Ascending aorta (tissue), 2 donors: ENCODE measurements around the gene FRAS1. TPM values are rescaled to one million over a fixed set of nuclear protein-coding genes. Genes with fewer than 3 reads are reported as not detected.

Experiments used
- DNase-seq, 2 donors: peaks; one replicate each; pipeline ENCODE4 v3.0.0-alpha.2; 2019; ENCODE audit warnings: low spot score in 2 of 2
- H3K27ac ChIP-seq, 2 donors: fragments of 200-600 bp; sonication (generic); one replicate each; pipeline ENCODE4 v1.5.1; 2016 to 2017; ENCODE audit warnings: mild to moderate bottlenecking in 1 of 2
- H3K27me3 ChIP-seq: fragments of 200-600 bp; sonication (generic); one replicate; pipeline ENCODE4 v1.5.1; 2017
- H3K36me3 ChIP-seq, 2 donors: fragments of 200-600 bp; sonication (generic); one replicate each; pipeline ENCODE4 v1.5.1; 2016
- H3K4me1 ChIP-seq, 2 donors: fragments of 200-600 bp; sonication (generic); one replicate each; pipeline ENCODE4 v1.5.1; 2016 to 2017; ENCODE audit warnings: mild to moderate bottlenecking in 1 of 2
- H3K4me3 ChIP-seq, 2 donors: fragments of 200-600 bp; sonication (generic); one replicate each; pipeline ENCODE4 v1.5.1; 2016 to 2017; ENCODE audit warnings: mild to moderate bottlenecking in 1 of 2
- H3K9me3 ChIP-seq, 2 donors: fragments of 200-600 bp; sonication (generic); one replicate each; pipeline ENCODE4 v1.5.1; 2016
- CTCF ChIP-seq, 3 experiments: fragments of 200-600 bp in 2 of 3; fragments of 450-650 bp in 1 of 3; sonication (generic) in 2 of 3; IDR thresholded peaks; one replicate each; pipeline ENCODE4 v1.5.1; 2016 to 2019; ENCODE audit warnings: antibody characterized with exemption in 3 of 3, mild to moderate bottlenecking in 1 of 3, moderate library complexity in 1 of 3
- intact Hi-C: fragments of 100-400 bp; cut with DNase I; formaldehyde crosslinking; loops from one replicate; pipeline ENCODE4 v1.15.1; 2023
- total RNA-seq: library from RNA; depleted of rRNA; stranded (reverse); fragments of >200 nt; gene quantifications from one replicate; pipeline ENCODE4 v1.1.0, GENCODE V29; 2016

Gene FRAS1
- total RNA-seq, 1 donor from 2014 or later, result 0.75 TPM

- no peak overlapping the region for H3K27ac ChIP-seq
- no peaks in the 10 kb centered on the region for H3K9me3 ChIP-seq
- intact Hi-C loops, result no loop called here
- H3K36me3 ChIP-seq, result no peaks in the 10 kb centered on the region
- no peak for DNase-seq
- H3K27me3 ChIP-seq, result no peaks in the 10 kb centered on the region
- no peak for TF ChIP-seq CTCF (IDR thresholded peaks at IDR 0.05)
- no peaks in the 10 kb centered on the region for H3K4me1 ChIP-seq
- H3K4me3 ChIP-seq, result no peak overlapping the region
Measured at GRCh38 chr4:78020677-78021076, 36.4 kb upstream of the FRAS1 start.

DNA sequence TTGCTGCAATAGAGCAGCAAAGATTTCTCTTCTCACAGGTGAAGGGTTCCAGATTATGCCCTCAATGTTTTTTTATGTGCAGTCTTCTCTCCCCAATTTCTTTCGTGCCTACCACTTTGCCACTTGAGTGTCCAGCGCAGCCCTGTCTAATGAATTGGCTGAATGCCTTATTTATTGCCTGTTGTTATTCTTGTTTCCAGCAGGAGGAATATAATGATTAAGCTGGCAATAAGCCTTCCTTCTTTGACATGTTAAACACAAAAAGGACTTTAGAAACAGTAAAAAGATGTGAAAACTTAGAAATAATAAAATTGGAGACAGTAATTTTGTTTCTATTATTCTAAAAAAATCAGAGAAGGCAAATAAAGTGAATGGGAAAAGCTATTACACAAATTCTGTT, 34.6 kb upstream of the FRAS1 start:
- H3K27me3 ChIP-seq, result no peaks in the 10 kb centered on the region
- DNase-seq, result no peak
- H3K4me3 ChIP-seq, result no peak overlapping the region
- H3K27ac ChIP-seq, result no peak overlapping the region
- TF ChIP-seq CTCF (IDR thresholded peaks at IDR 0.05), result no peak
- intact Hi-C loops, result no loop called here
- no peaks in the 10 kb centered on the region for H3K9me3 ChIP-seq
- H3K36me3 ChIP-seq, result no peaks in the 10 kb centered on the region
- H3K4me1 ChIP-seq, result no peaks in the 10 kb centered on the region

- Histone ChIP-seq H3K4me3 (no peak overlapping the region), H3K27ac (no peak overlapping the region), H3K9me3 (no peaks in the 10 kb centered on the region), H3K4me1 (no peaks in the 10 kb centered on the region), H3K36me3 (no peaks in the 10 kb centered on the region), H3K27me3 (no peaks in the 10 kb centered on the region)
- no peak for TF ChIP-seq CTCF (IDR thresholded peaks at IDR 0.05)
- intact Hi-C loops, result no loop called here
- DNase-seq, result no peak
Measured at GRCh38 chr4:78024085-78024484, 33.0 kb upstream of the FRAS1 start.

DNA sequence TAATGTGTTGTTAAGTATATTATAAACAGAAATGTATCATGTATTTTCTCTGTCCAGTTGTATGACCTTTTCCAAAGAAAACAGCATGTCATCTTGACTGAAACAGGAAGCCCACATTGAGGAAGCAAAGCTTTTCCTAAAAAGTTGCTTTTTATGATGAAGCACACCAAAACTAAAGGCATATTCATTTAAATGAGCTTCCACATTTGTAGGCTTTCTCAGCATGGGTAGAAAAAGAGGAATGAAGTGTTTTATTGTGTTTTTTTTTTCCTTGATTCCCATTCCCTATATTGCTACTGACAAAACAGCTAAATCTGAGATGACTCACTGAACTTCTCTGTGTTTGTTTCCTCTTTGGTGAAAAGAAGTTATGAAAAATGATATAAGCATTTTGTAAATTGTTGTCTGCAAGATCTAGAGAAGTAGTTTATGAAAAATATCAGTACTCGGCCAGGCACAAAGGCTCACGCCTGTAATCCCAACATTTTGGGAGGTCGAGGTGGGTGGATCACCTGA, 32.5 kb upstream of the FRAS1 start:
- Histone ChIP-seq H3K27ac (no peak overlapping the region), H3K4me1 (no peaks in the 10 kb centered on the region), H3K36me3 (no peaks in the 10 kb centered on the region), H3K27me3 (no peaks in the 10 kb centered on the region), H3K4me3 (no peak overlapping the region), H3K9me3 (no peaks in the 10 kb centered on the region)
- intact Hi-C loops, result no loop called here
- DNase-seq, result no peak
- no peak for TF ChIP-seq CTCF (IDR thresholded peaks at IDR 0.05)

DNA sequence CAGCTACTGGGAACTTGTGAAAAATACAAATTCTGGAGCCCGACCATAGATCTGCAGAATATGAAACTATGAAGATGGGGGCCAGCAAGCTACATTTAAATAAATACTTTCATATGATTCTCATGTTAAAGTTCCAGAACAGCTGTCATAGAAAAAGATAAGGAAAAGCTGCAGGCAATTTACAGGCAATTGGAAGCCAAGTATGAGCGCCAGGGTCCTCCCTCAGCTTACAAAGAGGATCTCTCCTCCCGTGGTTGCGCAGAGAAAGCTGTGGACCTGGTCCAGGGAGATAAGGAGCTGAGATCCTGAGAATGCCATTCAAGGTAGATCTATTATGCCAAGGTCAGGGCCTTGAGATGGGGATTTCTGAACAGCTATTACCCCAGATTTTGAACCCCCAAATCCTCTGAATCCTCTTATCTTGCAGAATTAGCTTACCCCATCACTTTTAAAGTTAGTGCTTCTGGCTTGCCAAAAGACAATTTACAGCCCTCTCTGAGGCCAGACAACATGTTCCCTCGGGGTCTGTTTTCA, 25.6 kb upstream of the FRAS1 start:
- TF ChIP-seq CTCF (IDR thresholded peaks at IDR 0.05), result no peak
- H3K27ac ChIP-seq, result no peak overlapping the region
- no peak overlapping the region for H3K4me3 ChIP-seq
- no peaks in the 10 kb centered on the region for H3K36me3 ChIP-seq
- no peaks in the 10 kb centered on the region for H3K9me3 ChIP-seq
- no peaks in the 10 kb centered on the region for H3K27me3 ChIP-seq
- no peaks in the 10 kb centered on the region for H3K4me1 ChIP-seq
- DNase-seq, result no peak
- intact Hi-C loops, result no loop called here

DNA sequence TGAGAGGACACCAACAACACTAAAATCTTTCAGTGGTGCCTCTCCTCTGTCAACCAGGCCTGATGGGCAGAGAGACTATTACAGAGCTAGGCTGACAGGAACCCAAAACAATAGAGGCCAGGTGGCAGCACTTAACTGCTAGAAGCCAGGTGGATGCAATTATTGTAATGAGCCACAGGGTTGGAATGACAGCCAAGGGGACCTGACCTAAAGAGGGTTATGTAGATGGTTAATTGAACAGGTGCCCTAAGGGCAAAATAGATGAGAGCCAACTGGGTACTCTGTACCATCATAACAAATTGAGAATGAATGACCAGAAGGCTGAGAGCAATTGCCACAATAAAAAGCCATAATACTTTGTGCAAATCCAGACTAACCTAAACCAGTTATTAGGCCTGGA, 24.7 kb upstream of the FRAS1 start:
- Histone ChIP-seq H3K4me3 (no peak overlapping the region), H3K36me3 (no peaks in the 10 kb centered on the region), H3K27ac (no peak overlapping the region), H3K9me3 (no peaks in the 10 kb centered on the region), H3K4me1 (no peaks in the 10 kb centered on the region), H3K27me3 (no peaks in the 10 kb centered on the region)
- DNase-seq, result no peak
- intact Hi-C loops, result no loop called here
- no peak for TF ChIP-seq CTCF (IDR thresholded peaks at IDR 0.05)
